NCI-H446 treated with DMSO at 0.1 percent for 48 hours (cell line): ENCODE results near the gene ZFPM1.

Experiments
- DNase-seq: peaks from one replicate; lab custom pipeline; 2025; lab: John Stamatoyannopoulos, UW

Gene ZFPM1

DNA sequence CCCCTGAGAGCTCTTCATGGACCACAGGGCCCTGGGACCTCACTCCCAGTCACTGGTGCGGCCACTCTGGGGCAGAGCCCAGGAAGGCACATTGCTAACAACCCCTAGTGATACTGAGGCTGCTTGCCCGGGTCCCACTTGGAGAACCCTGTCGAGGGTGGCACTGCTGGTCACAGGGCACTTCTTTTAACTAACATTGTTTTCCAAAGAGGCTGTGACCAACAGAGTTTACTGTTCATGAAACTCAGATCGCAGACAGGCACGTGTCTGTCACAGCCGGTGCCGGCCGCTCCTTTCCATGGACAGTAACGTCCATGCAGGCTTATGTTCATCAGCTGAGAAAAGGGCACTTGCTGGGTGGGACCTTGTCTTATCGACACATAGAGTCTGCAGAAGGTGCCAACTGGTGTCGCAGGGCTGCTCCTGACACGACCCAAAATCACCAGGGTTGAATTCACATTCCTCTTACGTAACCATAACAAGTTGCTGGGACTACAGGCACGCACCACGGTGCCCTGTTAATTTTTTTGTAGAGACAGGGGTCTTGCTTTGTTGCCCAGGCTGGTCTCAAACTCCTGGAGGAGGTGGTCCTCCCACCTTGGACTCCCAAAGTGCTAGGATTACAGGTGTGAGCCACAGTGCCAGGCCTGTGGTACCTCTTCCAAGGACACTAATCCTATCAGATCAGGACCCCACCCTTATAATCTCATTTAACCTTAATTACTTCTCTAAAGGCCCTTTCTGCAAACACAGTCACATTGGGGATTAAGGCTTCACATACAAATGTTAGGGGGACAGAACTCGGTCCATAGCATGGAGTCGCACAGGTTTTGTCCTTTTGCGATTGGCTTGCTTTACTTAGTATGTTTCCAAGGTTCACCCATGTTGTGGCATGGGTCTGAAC lies 115.9 kb downstream of the ZFPM1 start:
- no peak for DNase-seq

- no peak for DNase-seq
Observed at GRCh38 chr16:88569614-88569984, 116.5 kb downstream of the ZFPM1 start.

DNA sequence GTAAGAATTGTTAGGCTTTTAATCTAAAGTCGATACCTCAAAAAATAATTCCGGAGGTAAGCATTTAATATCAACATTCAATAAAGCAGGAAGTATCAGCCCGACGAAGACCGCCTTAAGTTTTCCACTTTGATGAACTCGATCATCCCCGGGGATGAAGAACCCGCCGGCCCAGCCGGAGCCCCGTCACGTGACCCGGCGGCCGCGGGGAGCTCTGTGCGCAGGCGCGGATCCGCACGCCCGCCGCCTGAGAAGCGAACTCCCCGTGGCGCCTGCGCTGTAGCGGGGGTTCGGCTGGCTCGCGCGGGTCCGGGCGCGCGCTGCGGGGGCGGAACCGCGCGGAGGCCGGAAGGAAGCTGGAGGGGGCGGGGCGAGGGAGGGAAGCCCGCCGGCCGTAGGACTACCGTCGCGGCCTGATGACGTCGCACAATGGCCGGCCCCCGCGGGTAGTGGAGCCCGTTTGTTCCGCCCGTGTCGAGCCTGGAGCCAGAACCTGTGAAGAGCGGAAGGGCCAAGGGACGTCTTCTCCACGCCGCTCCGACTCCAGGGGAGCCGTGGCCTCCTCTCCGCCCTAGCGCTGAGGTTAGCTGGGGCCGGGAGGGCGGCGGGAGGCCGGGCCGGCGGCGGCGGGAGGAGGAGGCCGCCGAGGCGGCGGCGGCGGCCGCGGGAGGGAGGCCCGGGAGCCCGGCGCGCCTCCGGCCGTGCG lies 117.1 kb downstream of the ZFPM1 start, which contains the start of gene ZC3H18:
Gene ZC3H18 (plus strand): TSS at position 419 of the 706 bp plus-strand sequence. CDS start 6,721 bp downstream, outside the sequence.
- peak; percentile 61 for DNase-seq

DNA sequence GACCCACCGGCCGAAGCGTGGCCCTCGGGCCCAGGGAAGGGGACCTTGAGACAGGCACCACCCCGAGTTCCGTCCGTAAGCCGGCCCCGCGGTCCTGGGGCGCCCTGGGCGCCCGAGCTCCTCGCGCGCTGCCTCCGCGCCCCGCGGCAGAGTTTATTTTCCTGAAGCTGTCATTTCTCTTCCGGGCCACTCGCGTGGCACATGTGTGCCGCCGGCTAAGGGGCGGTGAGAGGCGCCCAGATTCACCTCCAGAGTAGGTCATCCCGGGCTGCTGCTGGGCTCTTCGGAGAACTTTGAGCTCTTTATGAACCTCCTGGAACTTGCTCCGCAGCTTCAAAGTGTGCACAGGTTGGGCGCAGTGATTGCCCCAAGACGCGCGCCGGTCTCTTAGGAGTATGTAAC lies 117.6 kb downstream of the ZFPM1 start:
- no peak for DNase-seq

GRCh38 chr16:88575251-88575650 lies 122.2 kb downstream of the ZFPM1 start:
- no peak for DNase-seq

- no peak for DNase-seq
Observed at GRCh38 chr16:88576307-88576706, 123.2 kb downstream of the ZFPM1 start.

GRCh38 chr16:88577166-88577565 lies 124.1 kb downstream of the ZFPM1 start:
- DNase-seq = no peak

- DNase-seq = no peak
Observed at GRCh38 chr16:88578446-88579313, 125.6 kb downstream of the ZFPM1 start.

DNA sequence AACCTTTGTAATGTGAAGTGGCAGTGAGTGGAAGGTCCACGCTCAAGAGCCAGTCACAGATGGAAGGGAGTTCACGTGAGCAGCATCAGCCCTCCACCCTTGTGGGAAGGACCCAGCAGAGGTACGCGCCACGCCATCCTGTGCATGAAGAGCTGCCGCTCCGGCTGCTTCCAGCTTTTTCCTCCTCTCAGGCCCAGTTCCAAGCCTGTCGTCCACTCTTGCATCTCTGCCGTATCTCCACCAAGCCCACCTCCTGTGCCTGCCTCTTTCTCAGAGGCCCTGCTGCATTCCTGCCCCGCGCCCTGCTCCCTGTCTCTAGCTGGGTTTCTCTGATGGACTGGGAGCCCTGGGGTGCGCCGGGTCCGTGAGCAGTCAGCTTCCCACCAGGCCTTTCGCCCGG lies 127.3 kb downstream of the ZFPM1 start:
- no peak for DNase-seq

DNA sequence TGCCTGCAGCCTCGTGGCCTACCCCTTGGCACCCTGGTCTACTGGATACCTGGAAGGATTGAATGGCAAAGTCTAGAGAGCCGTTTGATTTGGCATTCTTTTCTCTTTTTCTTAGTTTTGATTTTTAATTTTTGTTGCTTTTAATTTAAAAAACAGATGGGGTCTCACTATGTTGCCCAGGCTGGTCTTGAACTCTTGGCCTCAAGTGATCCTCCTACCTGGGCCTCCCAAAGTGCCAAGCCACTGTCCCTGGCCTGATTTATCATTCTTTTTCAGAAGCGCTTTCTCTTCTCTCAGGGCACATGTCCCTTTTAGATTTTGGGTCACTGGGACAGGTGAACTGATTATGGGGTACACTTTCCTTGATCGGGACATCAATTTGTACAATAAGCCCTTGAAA lies 128.0 kb downstream of the ZFPM1 start:
- no peak for DNase-seq

- DNase-seq = no peak
Observed at GRCh38 chr16:88582912-88583575, 130.0 kb downstream of the ZFPM1 start.

DNA sequence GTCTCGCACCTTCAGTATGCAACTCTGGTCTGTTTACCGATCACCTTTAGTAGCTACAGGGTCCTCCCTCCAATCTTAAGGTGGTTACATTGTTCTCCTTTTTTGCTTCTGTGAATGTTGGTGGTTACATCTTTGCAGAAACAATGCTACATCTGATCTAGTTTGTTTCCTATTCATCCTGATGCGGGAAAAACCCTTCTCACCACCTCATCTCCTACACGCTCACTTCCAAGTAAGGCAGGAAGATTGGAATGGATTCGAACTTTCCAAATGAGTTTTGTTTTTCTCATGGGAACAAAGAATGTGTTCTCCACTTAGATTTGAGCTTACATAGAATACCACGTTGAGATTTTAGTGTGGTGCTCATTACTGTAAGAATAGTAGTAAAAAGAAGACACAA lies 131.6 kb downstream of the ZFPM1 start:
- no peak for DNase-seq

DNA sequence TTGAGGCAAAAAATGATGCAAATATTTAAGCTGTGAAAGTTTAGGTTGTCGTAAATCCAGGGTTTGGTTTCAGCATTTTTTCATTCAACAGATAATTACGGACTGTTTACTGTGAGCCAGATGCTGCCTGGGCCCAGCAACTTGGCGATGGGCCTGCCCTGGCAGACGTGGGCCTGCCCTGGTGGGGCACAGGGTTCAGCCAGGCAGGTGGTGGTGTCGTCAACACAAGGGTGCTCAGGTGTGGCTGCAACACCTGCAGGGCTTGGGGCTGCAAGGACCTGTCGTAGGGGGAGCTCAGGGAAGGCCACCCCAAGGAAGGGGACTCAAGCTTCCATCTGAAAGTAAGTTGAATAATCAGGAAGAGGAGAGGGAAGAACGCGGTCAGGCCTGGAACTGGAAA lies 132.2 kb downstream of the ZFPM1 start:
- DNase-seq = no peak

GRCh38 chr16:88585927-88586581 lies 133.0 kb downstream of the ZFPM1 start:
- no peak for DNase-seq
